HG02678 (cell line): ENCODE results near the gene ADARB1.

Experiments used
- ATAC-seq: cut with Tn5 transposase; IDR thresholded peaks from one replicate; pipeline ENCODE4 v1.9.1; 2021; ENCODE audit warnings: mild to moderate bottlenecking, moderate library complexity; ENCODE audit not compliant: unreplicated experiment

ADARB1 gene

GRCh38 chr21:45190013-45190412, 115.6 kb downstream of the ADARB1 start:
- ATAC-seq: no peak

- no peak for ATAC-seq
Measured at GRCh38 chr21:45192332-45192731, 118.0 kb downstream of the ADARB1 start.

GRCh38 chr21:45196620-45197019, 122.2 kb downstream of the ADARB1 start:
- no peak for ATAC-seq

GRCh38 chr21:45199201-45199600, 124.8 kb downstream of the ADARB1 start:
- no peak for ATAC-seq

GRCh38 chr21:45200031-45200430, 125.7 kb downstream of the ADARB1 start:
- no peak for ATAC-seq

- no peak for ATAC-seq
Measured at GRCh38 chr21:45200581-45201296, 126.4 kb downstream of the ADARB1 start.

- no peak for ATAC-seq
Measured at GRCh38 chr21:45202344-45202743, 128.0 kb downstream of the ADARB1 start.

GRCh38 chr21:45202889-45203288, 128.5 kb downstream of the ADARB1 start:
- ATAC-seq: no peak

GRCh38 chr21:45203983-45204382, 129.6 kb downstream of the ADARB1 start:
- no peak for ATAC-seq

- no peak for ATAC-seq
Measured at GRCh38 chr21:45204395-45204794, 130.0 kb downstream of the ADARB1 start.

- no peak for ATAC-seq
Measured at GRCh38 chr21:45207839-45208626, 133.7 kb downstream of the ADARB1 start.

GRCh38 chr21:45208627-45208951, 134.2 kb downstream of the ADARB1 start:
- ATAC-seq: no peak

GRCh38 chr21:45209046-45209445, 134.7 kb downstream of the ADARB1 start:
- ATAC-seq: no peak

- no peak for ATAC-seq
Measured at GRCh38 chr21:45209685-45210284, 135.4 kb downstream of the ADARB1 start.

GRCh38 chr21:45210461-45210983, 136.1 kb downstream of the ADARB1 start:
- ATAC-seq: no peak

GRCh38 chr21:45211661-45212060, 137.3 kb downstream of the ADARB1 start:
- ATAC-seq: no peak

- no peak for ATAC-seq
Measured at GRCh38 chr21:45213392-45213791, 139.0 kb downstream of the ADARB1 start.

GRCh38 chr21:45215213-45215612, 140.8 kb downstream of the ADARB1 start:
- no peak for ATAC-seq

GRCh38 chr21:45217010-45217409, 142.6 kb downstream of the ADARB1 start:
- ATAC-seq: no peak

- ATAC-seq: no peak
Measured at GRCh38 chr21:45219517-45219916, 145.1 kb downstream of the ADARB1 start.

GRCh38 chr21:45220071-45220481, 145.7 kb downstream of the ADARB1 start:
- no peak for ATAC-seq
